ENCODE results near the gene EPS8L2.
A peak's percentile ranks its signal among the peaks of the same experiment; 100 is the strongest.

The EPS8L2 gene

GRCh38 chr11:690738-691633 lies 15.0 kb upstream of the EPS8L2 start:
- no peak for DNase-seq

GRCh38 chr11:691710-692590 lies 14.1 kb upstream of the EPS8L2 start:
- DNase-seq, result no peak

- no peak for DNase-seq
Observed at GRCh38 chr11:692824-693414, 13.1 kb upstream of the EPS8L2 start.

- DNase-seq, result no peak
Observed at GRCh38 chr11:693415-693831, 12.6 kb upstream of the EPS8L2 start.

- no peak for DNase-seq
Observed at GRCh38 chr11:693887-694562, 12.0 kb upstream of the EPS8L2 start.

GRCh38 chr11:694563-695287 lies 11.3 kb upstream of the EPS8L2 start, which contains the start of gene DEAF1:
TSS of gene DEAF1 (minus strand) at chr11:695222. CDS start at chr11:695047, 175 bp downstream.
- peak; percentile 93 for DNase-seq

- no peak for DNase-seq
Observed at GRCh38 chr11:695288-695537, 10.8 kb upstream of the EPS8L2 start.

GRCh38 chr11:695538-696248 lies 10.3 kb upstream of the EPS8L2 start, which contains the start of gene TMEM80:
TSS of gene TMEM80 (plus strand) at chr11:695816. CDS start at chr11:695828, 12 bp downstream.
- peak; percentile 96 for DNase-seq

- peak; percentile 59 for DNase-seq
Observed at GRCh38 chr11:696955-697491, 9.0 kb upstream of the EPS8L2 start.

GRCh38 chr11:697811-698311 lies 8.2 kb upstream of the EPS8L2 start:
- DNase-seq, result peak; percentile 58

- no peak for DNase-seq
Observed at GRCh38 chr11:698493-699115, 7.4 kb upstream of the EPS8L2 start.

GRCh38 chr11:699116-699508 lies 6.9 kb upstream of the EPS8L2 start:
- no peak for DNase-seq

- no peak for DNase-seq
Observed at GRCh38 chr11:699753-700152, 6.3 kb upstream of the EPS8L2 start.

GRCh38 chr11:701741-702461 lies 4.1 kb upstream of the EPS8L2 start:
- DNase-seq, result no peak

GRCh38 chr11:702462-703461 lies 3.3 kb upstream of the EPS8L2 start:
- DNase-seq, result no peak

GRCh38 chr11:703506-703905 lies 2.5 kb upstream of the EPS8L2 start:
- no peak for DNase-seq

GRCh38 chr11:704228-704674 lies 1.8 kb upstream of the EPS8L2 start:
- DNase-seq, result no peak

Measured in HCEC 1CT (cell line).